NCI-H2196 (cell line): ENCODE data around the gene CD59.
"Not testable (repeated sequence)": the region's sequence is repeated elsewhere in the genome, so short reads cannot be mapped to it uniquely, and the experiment has no call there.

Source experiments
- DNase-seq: peaks from one replicate; lab custom pipeline; 2025; ENCODE audit not compliant: unreplicated experiment; lab: John Stamatoyannopoulos, UW

Gene CD59

DNA sequence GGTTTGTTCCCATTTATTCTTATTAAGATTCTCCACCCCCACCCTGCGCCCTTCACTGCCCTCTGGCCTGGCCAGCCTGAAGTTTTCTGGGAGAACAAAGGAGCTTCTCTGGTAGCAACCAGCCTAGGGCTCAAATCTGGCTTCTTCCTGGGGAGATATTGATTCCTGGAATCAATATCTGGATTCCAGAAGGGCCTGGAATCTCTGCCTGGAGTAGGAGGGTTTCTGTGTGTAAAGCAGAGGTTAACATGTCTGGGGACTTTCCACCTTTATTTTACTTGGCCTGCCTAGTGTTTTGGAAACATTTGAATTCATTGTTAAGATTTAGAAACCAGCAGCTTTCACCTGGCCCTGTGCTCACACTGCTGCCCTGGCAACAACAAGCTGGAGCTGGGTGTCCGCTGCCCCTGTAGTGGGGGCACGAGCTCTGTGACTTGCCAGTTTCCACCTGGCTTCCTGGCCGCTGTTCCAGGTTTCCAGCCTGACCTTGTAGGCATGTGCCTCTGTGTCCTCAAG, 41.1 kb downstream of the CD59 start:
- DNase-seq = peak; percentile 13

GRCh38 chr11:33694346-33695050, 41.7 kb downstream of the CD59 start:
- no peak for DNase-seq

DNA sequence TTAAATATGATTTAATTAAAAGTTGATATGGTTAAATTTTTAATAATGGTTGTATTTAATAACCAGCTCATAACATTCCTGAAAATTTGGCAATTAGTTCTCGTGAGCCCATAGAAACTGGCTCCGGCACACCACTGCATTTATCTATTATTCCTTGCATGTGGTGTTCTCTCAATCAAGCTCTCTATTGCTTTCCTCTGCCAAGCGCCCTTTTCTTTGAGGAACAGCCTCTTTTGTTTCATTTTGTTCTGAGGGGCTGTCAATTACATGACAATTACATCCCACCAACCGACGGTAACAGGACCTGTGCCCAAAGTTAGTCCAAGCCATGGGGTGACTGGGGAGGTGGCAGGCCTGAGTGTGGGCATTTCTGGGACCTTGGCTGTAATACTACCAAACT, 43.7 kb downstream of the CD59 start:
- DNase-seq = no peak

DNA sequence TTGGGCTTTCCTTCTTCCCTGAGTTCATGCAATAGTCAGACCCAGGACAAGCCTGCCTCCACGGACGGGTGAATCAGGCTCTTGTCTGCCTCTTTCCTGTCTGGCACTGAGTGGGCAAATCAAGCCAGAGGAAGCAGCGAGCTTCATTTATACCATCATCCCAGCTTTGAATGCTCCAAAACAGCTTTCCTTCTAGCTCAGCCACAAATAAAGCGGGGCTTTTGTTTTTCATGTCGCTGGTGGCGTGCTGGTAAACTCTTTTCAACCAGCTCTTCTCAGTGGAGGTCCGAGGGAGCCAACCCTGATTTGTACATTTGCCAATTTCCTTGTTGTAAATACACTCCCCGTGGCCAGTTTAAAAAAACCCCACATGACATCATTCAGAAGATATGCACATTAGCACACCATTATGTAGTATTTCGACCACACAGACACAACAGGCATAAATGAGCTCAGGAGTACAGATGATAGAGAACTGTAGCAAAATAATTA, 44.2 kb downstream of the CD59 start:
- DNase-seq = peak; percentile 91

GRCh38 chr11:33691066-33691864, 45.0 kb downstream of the CD59 start:
- DNase-seq = peak; percentile 10

DNA sequence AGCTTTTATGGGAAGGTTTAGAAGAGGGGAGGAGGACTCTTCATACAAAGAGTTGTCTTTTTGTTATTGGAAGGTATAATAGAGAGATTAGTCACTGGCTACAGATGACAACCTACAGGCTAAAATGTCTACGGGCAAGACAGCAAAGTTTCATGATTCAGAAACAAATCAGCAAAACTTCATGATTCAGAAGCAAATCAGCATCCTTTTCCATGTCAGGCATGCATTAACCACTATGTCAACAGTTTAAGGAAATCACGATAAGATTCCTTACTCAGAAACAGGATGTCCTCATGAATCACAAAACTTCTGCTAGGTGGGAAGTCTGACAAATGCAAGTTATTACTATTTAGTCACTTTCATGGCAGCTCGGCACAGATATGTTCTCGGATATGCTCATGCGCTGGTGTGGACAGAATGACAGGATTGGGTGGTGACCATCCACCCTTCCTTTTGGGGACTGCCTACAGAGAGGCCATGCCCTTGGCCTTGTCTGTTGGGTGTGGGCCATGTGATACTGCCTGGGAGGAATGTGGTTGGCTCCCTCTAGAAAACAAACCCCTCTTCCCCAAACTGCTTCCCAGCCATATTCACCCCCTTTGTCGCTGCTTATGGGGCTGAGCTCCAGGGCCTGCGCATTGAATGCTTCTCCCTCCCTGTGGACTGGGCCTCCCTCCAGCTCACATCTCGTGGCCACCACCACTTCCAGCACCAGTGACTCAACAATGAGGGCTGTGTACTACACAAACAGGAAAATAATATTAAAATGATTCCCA, 45.7 kb downstream of the CD59 start:
- DNase-seq = no peak

- no peak for DNase-seq
Observed at GRCh38 chr11:33689501-33689900, 46.7 kb downstream of the CD59 start.

DNA sequence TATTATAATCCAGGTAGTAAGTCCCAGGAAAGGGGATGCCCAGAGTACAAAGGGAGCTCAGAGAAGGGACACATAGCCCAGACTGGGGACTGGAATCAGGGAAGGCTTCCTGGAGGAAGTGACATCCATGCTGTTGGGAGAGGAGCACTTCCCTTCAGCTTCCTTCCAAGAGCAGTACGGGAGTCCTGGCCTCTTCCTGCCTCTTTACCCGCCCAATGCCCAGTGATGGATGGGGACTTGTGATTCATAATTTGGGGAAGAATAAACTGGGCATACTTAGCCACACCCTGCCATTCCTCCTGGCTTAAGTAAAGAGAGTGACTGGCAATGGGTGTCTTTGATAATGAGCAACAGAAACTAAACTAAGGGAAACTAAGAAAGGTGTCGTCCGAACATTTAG, 47.1 kb downstream of the CD59 start:
- DNase-seq = no peak

GRCh38 chr11:33687733-33688479, 48.3 kb downstream of the CD59 start:
- DNase-seq = peak; percentile 62

DNA sequence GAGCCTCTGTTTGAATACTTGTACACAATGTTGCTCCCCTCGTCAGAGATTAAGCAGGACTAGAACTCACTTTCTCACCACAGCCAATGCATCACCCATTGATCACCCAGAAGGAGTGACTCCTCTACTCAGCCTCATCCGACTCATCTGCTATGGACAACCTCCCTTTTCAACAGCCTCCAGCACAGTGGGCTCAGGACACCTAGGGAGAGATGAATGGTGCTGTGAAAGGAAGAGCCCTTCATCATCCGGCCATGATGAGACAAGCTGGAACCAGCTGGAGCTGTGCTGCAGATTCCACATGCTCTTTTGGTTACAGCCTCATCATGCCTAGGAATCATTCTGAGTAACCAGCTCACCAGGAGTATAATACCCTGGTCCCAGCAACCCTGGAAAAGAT, 51.1 kb downstream of the CD59 start:
- no peak for DNase-seq

DNA sequence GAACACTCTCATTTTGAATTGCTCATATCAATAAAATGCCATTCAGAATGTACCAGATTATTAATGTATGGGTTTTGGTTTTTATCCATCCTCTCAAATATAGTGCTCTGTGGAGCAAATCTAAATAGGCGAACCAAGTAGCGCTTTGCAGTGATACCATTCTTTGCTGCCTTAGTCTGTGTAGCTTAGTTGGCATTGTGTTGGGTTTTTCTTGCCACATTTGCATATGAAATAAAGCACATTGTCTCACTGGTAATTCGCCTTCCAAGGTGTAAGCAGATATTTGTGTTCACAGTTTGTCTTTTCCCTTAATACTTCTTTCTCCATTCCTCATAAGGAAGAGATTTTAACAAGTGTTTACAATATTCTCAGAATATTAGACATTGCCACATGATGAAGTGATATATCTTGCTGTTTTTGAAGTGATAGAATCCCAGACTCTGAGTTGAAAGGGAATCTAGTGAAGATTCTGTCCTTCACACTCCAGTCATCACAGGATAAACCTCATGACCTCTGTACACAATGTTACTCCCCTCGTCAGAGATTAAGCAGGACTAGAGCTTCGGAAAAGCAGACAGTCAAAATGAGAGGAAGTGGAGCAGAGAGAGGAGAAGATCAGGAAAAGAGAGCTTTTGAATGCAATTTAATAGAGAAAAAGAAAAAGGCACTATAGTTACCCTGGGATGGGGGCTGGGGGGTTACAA, 52.1 kb downstream of the CD59 start:
- DNase-seq = no peak

- DNase-seq = no peak
Observed at GRCh38 chr11:33682446-33682845, 53.8 kb downstream of the CD59 start.

- no peak for DNase-seq
Observed at GRCh38 chr11:33682019-33682418, 54.2 kb downstream of the CD59 start.

DNA sequence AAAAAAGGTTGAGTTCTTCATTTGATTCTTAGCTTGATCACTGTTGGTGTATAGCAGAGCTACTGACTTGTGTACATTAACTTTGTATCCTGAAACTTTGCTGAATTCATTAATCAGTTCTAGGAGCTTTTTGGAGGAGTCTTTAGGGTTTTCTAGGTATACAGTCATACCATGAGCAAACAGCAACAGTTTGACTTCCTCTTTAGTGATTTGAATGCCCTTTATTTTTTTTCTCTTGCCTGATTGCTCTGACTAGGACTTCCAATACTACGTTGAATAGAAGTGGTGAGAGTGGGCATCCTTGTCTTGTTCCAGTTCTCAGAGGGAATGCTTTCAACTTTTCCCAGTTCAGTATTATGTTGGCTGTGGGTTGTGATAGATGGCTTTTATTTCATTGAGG, 57.6 kb downstream of the CD59 start:
- not testable (repeated sequence) for DNase-seq

DNA sequence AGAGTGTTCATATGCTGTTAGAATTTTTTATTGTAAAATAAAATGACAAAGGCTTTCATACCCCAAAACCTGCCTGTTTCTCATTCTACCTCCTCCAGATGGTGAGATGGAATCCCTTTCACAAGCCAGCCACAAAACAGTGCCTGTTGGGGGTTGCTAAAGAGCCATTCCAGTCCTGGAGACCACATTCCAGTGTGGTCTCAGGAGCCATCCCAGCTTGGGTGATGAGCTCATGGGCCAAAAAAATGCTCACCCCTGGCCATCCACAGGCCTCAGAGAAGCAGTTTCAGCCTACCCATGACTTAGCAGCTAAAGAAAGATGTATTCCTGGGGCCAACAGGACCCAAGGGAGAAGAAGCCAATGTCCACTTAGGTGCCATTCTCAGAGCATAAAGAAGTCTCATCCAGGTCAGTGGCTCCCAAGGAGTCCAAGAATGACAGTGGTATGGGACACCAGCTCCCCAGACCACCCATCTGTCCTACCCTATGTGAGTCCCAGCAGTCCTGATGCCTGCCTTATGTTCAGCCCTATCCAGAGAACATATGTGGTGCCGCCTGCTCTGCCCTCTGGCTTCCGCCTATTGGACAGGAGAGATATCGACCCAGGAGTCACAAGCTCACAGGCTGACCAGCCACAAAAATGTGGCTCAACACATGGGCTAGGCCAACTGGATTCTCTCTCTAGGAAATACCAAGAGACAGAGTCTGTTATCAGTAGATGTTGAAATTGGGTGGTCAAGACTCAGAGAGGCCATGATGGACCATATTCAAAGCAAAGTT, 62.0 kb downstream of the CD59 start:
- no peak for DNase-seq

DNA sequence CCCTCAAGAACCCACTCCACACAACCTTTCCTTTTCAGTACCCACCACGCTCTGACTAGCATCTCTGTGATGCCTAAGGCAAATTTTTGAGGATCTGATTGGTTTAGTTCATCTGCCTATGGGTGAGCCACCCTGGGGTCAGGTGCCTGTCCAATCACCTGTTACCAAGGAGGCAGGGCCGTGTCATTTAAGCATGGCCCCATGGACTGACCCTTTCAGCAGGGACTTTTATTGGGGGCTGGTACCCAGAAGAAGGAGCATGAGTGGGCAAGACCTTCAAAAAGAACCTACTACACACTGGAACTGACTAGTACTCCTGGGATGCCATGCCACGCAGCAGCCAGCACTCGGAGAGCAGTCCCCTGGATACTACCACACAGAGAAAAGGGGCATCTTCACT, 64.0 kb downstream of the CD59 start:
- no peak for DNase-seq

DNA sequence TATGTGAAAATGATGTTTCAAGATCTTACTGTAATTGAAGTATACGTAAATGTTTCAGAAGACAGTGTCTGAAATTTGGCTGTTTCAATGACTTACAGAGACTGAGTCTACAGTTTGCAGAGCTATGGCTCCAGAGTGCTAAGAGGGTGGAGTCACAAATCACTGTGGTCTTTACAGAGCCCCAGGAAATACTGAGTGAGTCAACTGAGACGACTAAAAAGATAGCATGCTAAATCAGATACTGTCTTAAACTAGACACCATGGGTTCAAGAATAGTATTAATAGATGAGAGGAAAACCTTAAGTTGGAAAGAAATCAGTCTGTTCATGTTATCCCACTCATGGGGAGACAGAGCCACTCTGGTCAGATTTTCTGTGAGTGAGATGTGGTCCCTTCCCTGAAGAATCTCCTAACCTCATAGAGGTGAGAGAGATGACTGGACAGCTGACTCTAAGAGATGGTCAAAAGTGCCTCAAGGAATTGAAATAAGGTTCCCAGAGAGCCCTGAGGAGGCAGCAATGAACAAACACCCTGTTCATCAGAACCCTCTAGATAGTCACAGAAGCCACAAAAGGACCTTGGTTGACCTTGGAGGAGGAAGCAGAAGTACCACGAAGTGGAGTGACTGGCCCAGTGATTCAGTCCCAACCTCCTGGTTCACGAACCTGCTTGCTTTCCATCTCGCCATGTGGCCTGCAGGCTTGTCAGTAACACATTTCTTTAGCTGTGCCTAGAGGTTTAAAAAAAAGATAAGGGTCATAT, 65.8 kb downstream of the CD59 start:
- no peak for DNase-seq

DNA sequence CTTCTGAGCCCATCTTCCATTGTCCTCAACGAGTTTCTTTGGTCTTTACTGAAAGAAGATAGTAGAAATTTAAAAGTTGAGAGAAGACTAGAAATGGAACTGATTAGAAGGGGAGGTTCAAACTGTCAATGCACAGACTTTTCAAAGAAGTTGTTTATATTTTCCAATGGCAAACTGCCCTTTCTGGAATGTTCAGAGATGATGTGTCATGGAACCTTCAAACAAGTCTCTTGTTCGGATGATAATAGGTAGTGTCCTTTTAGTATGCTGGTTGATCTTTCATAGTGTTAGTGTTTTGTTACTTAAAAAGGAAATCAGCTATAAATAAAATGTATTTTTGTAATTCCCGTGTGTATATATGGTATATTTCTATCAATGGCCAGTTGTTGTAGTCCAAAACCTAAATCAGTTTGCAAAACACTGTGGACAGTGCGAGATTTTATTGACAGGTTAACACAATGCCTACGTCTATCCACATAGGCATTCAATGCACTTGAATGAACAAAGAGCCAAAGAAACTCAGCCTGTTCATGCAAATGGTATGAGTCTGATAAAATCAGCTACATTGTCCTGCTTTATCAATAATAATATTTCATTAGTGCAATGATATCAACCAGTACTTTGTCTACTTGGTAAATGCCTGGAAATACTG, 66.5 kb downstream of the CD59 start:
- no peak for DNase-seq
